Measurements from ENCODE around the gene LSM12.

- no peak for TF ChIP-seq IRF3 (IDR thresholded peaks at IDR 0.05; ENCODE audit: low read depth, low read length)
- TF ChIP-seq RCOR1 (IDR thresholded peaks at IDR 0.05; ENCODE audit: low read length), result no peak
- TF ChIP-seq POLR2AphosphoS5 (IDR thresholded peaks at IDR 0.05; ENCODE audit: low read depth, low read length), result no peak
- TF ChIP-seq, protein P1, sequence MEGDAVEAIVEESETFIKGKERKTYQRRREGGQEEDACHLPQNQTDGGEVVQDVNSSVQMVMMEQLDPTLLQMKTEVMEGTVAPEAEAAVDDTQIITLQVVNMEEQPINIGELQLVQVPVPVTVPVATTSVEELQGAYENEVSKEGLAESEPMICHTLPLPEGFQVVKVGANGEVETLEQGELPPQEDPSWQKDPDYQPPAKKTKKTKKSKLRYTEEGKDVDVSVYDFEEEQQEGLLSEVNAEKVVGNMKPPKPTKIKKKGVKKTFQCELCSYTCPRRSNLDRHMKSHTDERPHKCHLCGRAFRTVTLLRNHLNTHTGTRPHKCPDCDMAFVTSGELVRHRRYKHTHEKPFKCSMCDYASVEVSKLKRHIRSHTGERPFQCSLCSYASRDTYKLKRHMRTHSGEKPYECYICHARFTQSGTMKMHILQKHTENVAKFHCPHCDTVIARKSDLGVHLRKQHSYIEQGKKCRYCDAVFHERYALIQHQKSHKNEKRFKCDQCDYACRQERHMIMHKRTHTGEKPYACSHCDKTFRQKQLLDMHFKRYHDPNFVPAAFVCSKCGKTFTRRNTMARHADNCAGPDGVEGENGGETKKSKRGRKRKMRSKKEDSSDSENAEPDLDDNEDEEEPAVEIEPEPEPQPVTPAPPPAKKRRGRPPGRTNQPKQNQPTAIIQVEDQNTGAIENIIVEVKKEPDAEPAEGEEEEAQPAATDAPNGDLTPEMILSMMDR (IDR thresholded peaks at IDR 0.05), result no peak
- no peak for TF ChIP-seq CHD2 (IDR thresholded peaks at IDR 0.05; ENCODE audit: low read length, partially characterized antibody)
- no peak for TF ChIP-seq FOXM1 (IDR thresholded peaks at IDR 0.05; ENCODE audit: low read depth)
- TF ChIP-seq REST (IDR thresholded peaks at IDR 0.05; ENCODE audit: low read depth, low read length), result no peak
- TF ChIP-seq MAX (IDR thresholded peaks at IDR 0.05; ENCODE audit: low read depth), result no peak
- no peak for TF ChIP-seq RAD21 (IDR thresholded peaks at IDR 0.05; ENCODE audit: low read length)
- no peak for TF ChIP-seq TAF1 (IDR thresholded peaks at IDR 0.05; ENCODE audit: borderline replicate concordance, low read depth, low read length)
These were observed 46.1 kb upstream of the LSM12 start for GRCh38 chr17:44112284-44113280.
